PC-3 (cell line): ENCODE data around the gene TAF1. TPM values are rescaled to one million over a fixed set of nuclear protein-coding genes. Genes with fewer than 3 reads are reported as not detected.
"Not testable (repeated sequence)": the region's sequence is repeated elsewhere in the genome, so short reads cannot be mapped to it uniquely, and the experiment has no call there.

Experiments used
- ATAC-seq: fragments of 200-7000 bp; cut with Tn5 transposase; 2 replicates; pipeline ENCODE4 v1.9.1; 2020; ENCODE audit warnings: mild to moderate bottlenecking, moderate library complexity
- Bru-seq: library from RNA; stranded (reverse); fragments of 400-500 nt; gene quantifications from one replicate; lab custom pipeline; 2021; lab: Mats Ljungman, UMichigan
- BruChase-seq, 2 experiments: library from RNA; stranded (reverse); fragments of 400-500 nt; gene quantifications; one replicate each; lab custom pipeline; 2021; lab: Mats Ljungman, UMichigan
- BruUV-seq: library from RNA; stranded (reverse); fragments of 400-500 nt; replicated peaks from 2 replicates; lab custom pipeline; 2021; lab: Mats Ljungman, UMichigan
- CTCF ChIA-PET: fragments of 300-600 bp; sonication (Branson Sonifier 250); formaldehyde crosslinking; loops from one replicate; lab custom pipeline; 2022; ENCODE audit warnings: antibody characterized with exemption; lab: Charles Lee
- POLR2A ChIA-PET: fragments of 300-600 bp; sonication (Branson Sonifier 250); formaldehyde crosslinking; loops from one replicate; lab custom pipeline; 2022; ENCODE audit warnings: antibody characterized with exemption; ENCODE audit not compliant: unreplicated experiment; lab: Charles Lee
- DNase-seq: peaks from one replicate; pipeline ENCODE4 v3.0.0-alpha.2; 2015
- H2AFZ ChIP-seq: fragments of 300-600 bp; sonication (generic); 2 replicates; pipeline ENCODE4 v1.6.0; 2016; ENCODE audit warnings: antibody characterized with exemption, low read length
- H3F3A ChIP-seq: fragments of 300-600 bp; sonication (generic); one replicate; pipeline ENCODE4 v1.6.0; 2017; ENCODE audit warnings: antibody characterized with exemption, low read length, control low read depth, mild to moderate bottlenecking; ENCODE audit not compliant: unreplicated experiment
- H3K27ac ChIP-seq: fragments of 300-600 bp; sonication (generic); 2 replicates; pipeline ENCODE4 v1.5.1; 2016; ENCODE audit warnings: mild to moderate bottlenecking, low read length
- H3K27me3 ChIP-seq: fragments of 300-600 bp; sonication (generic); 2 replicates; pipeline ENCODE4 v1.6.1; 2016; ENCODE audit warnings: low read length, mixed read lengths
- H3K36me3 ChIP-seq: fragments of 300-600 bp; sonication (generic); 2 replicates; pipeline ENCODE4 v1.6.1; 2016; ENCODE audit warnings: low read depth, mixed run types, low read length, mixed read lengths
- H3K4me1 ChIP-seq: fragments of 300-600 bp; sonication (generic); 2 replicates; pipeline ENCODE4 v1.5.1; 2016; ENCODE audit warnings: low read length; ENCODE audit not compliant: insufficient read depth
- H3K4me2 ChIP-seq: fragments of 300-600 bp; sonication (generic); 2 replicates; pipeline ENCODE4 v1.6.0; 2016; ENCODE audit warnings: low read length
- H3K4me3 ChIP-seq: fragments of 300-600 bp; sonication (generic); 2 replicates; pipeline ENCODE4 v1.5.1; 2016; ENCODE audit warnings: mild to moderate bottlenecking, low read length, mixed read lengths
- H3K79me2 ChIP-seq: fragments of 300-600 bp; sonication (generic); 2 replicates; pipeline ENCODE4 v1.6.1; 2017; ENCODE audit warnings: low read length, mixed read lengths
- H3K9ac ChIP-seq: fragments of 300-600 bp; sonication (generic); 2 replicates; pipeline ENCODE4 v1.6.0; 2016; ENCODE audit warnings: mild to moderate bottlenecking, low read length
- H3K9me2 ChIP-seq: fragments of 300-600 bp; sonication (generic); replicated peaks from 2 replicates; pipeline ENCODE4 v1.6.1; 2016; ENCODE audit warnings: mixed run types, low read length, mixed read lengths
- H3K9me3 ChIP-seq: fragments of 300-600 bp; sonication (generic); 2 replicates; pipeline ENCODE4 v1.6.1; 2016; ENCODE audit warnings: low read length, mixed read lengths
- H4K20me1 ChIP-seq: fragments of 300-600 bp; sonication (generic); 2 replicates; pipeline ENCODE4 v1.6.1; 2016; ENCODE audit warnings: low read length, mixed read lengths
- CTCF ChIP-seq: fragments of 300-600 bp; sonication (generic); conservative IDR thresholded peaks from 2 replicates; pipeline ENCODE4 v1.5.1; 2017; ENCODE audit warnings: antibody characterized with exemption, low read depth, mild to moderate bottlenecking, low read length
- EZH2 ChIP-seq: fragments of 300-600 bp; sonication (generic); IDR thresholded peaks from one replicate; pipeline ENCODE4 v1.6.1; 2017; ENCODE audit warnings: antibody characterized with exemption, mild to moderate bottlenecking, low read length; ENCODE audit not compliant: unreplicated experiment
- EZH2phosphoT487 ChIP-seq: fragments of 300-600 bp; sonication (generic); IDR thresholded peaks from 2 replicates; pipeline ENCODE4 v1.6.1; 2018; ENCODE audit warnings: mild to moderate bottlenecking, antibody characterized with exemption, low read length, borderline replicate concordance
- intact Hi-C: fragments of 100-400 bp; cut with micrococcal nuclease; formaldehyde crosslinking; loops from 2 replicates; pipeline ENCODE4 v1.9.0; 2023
- long read RNA-seq: library from polyadenylated mRNA; unstranded; transcript quantifications from one replicate; pipeline ENCODE4 v2.0.0, GENCODE V29; 2021; ENCODE audit not compliant: unreplicated experiment
- total RNA-seq: library from RNA; depleted of rRNA; stranded (reverse); fragments of >200 nt; gene quantifications from 2 replicates; pipeline ENCODE4 v1.2.3, GENCODE V29; 2014; rRNA removed

The TAF1 gene
- total RNA-seq (36.8 and 45.2 TPM in 2 replicates), Bru-seq, nascent RNA (percentile 87 among the genes with signal in this experiment), BruChase-seq, experiment 1, labeled RNA remaining after a 6-hour chase (percentile 91 among the genes with signal in this experiment), BruChase-seq, experiment 2, labeled RNA remaining after a 2-hour chase (percentile 90 among the genes with signal in this experiment)
- long read RNA-seq, full-length matches to known transcripts, result 2 of 38 reads
- long read RNA-seq, partial matches to known transcripts, result 9 of 38 reads
- long read RNA-seq, other reads (novel, unspliced or antisense), result 27 of 38 reads

DNA sequence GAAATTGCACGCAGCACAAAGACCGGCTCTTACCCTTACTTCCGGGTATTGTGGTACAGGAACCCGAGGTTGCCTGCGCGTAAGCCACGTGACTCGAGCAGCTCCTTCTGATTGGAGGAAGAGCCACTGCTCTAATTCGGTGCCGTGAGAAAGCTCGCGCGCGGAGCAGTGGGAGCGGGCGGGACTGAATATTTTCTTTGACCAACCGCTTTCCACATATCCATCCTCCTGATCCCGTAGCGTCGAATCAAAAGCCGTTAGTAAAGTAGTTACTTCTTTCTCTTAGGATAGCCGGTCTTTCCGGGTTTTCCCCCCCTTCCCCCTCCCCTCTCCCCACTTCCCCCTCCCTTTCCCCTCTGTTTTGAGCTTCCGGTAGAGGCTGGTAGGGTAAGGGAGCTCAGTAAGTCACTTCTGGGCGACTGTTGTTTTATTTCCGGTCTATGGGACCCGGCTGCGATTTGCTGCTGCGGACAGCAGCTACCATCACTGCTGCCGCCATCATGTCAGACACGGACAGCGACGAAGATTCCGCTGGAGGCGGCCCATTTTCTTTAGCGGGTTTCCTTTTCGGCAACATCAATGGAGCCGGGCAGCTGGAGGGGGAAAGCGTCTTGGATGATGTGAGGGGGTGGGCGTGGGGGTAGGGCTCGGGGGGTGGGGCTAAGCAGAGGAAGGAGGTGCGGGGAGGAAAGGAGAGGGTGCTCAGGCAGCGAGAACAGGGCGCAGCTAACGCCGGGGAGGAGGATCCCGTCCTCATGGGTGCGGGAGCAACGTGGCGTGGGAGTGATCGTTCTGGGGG lies at the start of gene TAF1:
Gene TAF1, plus strand, starts transcription at position 483 of the 799 bp plus-strand sequence. Its CDS starts 18 bp downstream, at position 501.
- intact Hi-C loops, result loop anchor here (1.0 to 2.0 kb wide), 2 partner anchors 81 to 112 kb away; partner anchors contain the start of gene ZMYM3
- H3K27me3 ChIP-seq, result no peaks in the 10 kb centered on the region
- no TSS peak for BruUV-seq
- CTCF ChIA-PET, result interaction anchor here (0.6 to 1.2 kb wide), 3 partner anchors 83 to 286 kb away, joined by 3 to 10 read pairs (median 3); partner anchors contain the start of genes NONO and ZMYM3
- H3K4me2 ChIP-seq, result peak within 1 kb of the TSS; percentile 98
- H3K4me3 ChIP-seq, result peak within 1 kb of the TSS; percentile 86
- H3K9me3 ChIP-seq, result no peaks in the 10 kb centered on the region
- H3K36me3 ChIP-seq, result peaks cover 7% of the 10 kb centered on the region; the same call in 1 of the 2 replicates
- peaks cover 44% of the 10 kb centered on the region for H3K79me2 ChIP-seq
- peaks cover 11% of the 10 kb centered on the region for H3K4me1 ChIP-seq
- POLR2A ChIA-PET, result interaction anchor here (0.5 to 1.4 kb wide), 16 partner anchors 18 to 887 kb away, joined by 3 to 17 read pairs (median 6); partner anchors contain the start of gene NONO
- 0 out of 2 replicates have a peak, but pooled peaks cover 8% of the 10 kb centered on the region for H4K20me1 ChIP-seq
- peak within 1 kb of the TSS; percentile 79 for H2AFZ ChIP-seq
- H3K27ac ChIP-seq, result peak within 1 kb of the TSS; percentile 95
- no peaks in the 10 kb centered on the region for H3K9me2 ChIP-seq
- peak; percentile 96 for DNase-seq
- no peaks in the 10 kb centered on the region for H3F3A ChIP-seq
- peak within 1 kb of the TSS; percentile 100 for H3K9ac ChIP-seq
- ATAC-seq, result peak; percentile 93
- TF ChIP-seq EZH2 (no peak), EZH2phosphoT487 (no peak), CTCF (no peak)

GRCh38 chrX:71316959-71317358 lies 49.2 kb upstream of the TAF1 start:
- H3K9ac ChIP-seq, DNase-seq, H3K36me3 ChIP-seq, ATAC-seq, H4K20me1 ChIP-seq, H3K9me3 ChIP-seq, H3K79me2 ChIP-seq, POLR2A ChIA-PET, H2AFZ ChIP-seq, intact Hi-C loops, H3K27me3 ChIP-seq, CTCF ChIA-PET, BruUV-seq, H3F3A ChIP-seq, H3K4me1 ChIP-seq, H3K4me2 ChIP-seq, H3K27ac ChIP-seq, H3K9me2 ChIP-seq, H3K4me3 ChIP-seq: not testable (repeated sequence)

GRCh38 chrX:71320126-71320525 lies 46.0 kb upstream of the TAF1 start:
- Histone ChIP-seq H3K4me2 (no peak overlapping the region), H3K4me3 (no peak overlapping the region), H3K9me3 (no peaks in the 10 kb centered on the region), H3F3A (no peaks in the 10 kb centered on the region), H3K9ac (no peak overlapping the region), H2AFZ (no peak overlapping the region), H3K27ac (no peak overlapping the region), H3K79me2 (no peaks in the 10 kb centered on the region), H3K9me2 (no peaks in the 10 kb centered on the region), H3K4me1 (no peaks in the 10 kb centered on the region), H4K20me1 (no peaks in the 10 kb centered on the region), H3K27me3 (no peaks in the 10 kb centered on the region), H3K36me3 (no peaks in the 10 kb centered on the region)
- TF ChIP-seq EZH2phosphoT487, result no peak
- TF ChIP-seq EZH2, result no peak
- TF ChIP-seq CTCF, result no peak
- POLR2A ChIA-PET, result no interaction called here
- intact Hi-C loops, result no loop called here
- DNase-seq (no peak), ATAC-seq (no peak)
- BruUV-seq, result no TSS peak
- CTCF ChIA-PET, result no interaction called here
